OCI-LY7 (cell line): Measurements from ENCODE around the gene GNG12.

ENCODE experiments used
- EZH2phosphoT487 ChIP-seq: fragments of 200-600 bp; sonication (generic); IDR thresholded peaks from 2 replicates; pipeline ENCODE4 v1.6.1; 2018; ENCODE audit warnings: low read depth, borderline replicate concordance, mild to moderate bottlenecking, mixed run types, antibody characterized with exemption, low read length, moderate library complexity, mixed read lengths
- TF ChIP-seq, protein P1 (sequence below): fragments of 200-600 bp; sonication (generic); conservative IDR thresholded peaks from 2 replicates; pipeline ENCODE4 v1.5.1; 2014; ENCODE audit warnings: mild to moderate bottlenecking, antibody characterized with exemption, low read length, moderate library complexity, mixed read lengths

DNA sequence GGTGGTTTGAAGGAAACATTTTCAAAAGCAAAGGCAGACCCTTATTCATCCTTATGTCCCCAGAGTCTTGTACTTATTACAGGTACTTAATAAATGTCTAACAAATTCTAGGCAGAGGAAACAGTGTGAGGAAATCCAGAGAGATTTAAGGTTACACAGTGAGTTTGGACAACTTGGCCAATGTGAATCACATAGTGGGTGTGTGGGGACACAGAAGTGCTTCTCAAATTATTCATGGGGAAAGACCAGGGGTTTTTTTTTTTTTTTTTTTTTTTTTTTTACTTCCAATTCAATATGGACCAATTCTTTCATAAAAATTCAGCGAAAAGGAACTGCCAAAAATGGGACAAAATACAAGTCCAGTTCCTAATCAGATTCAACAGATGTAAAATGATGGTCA lies 15.1 kb downstream of the GNG12 start:
- TF ChIP-seq, protein P1, sequence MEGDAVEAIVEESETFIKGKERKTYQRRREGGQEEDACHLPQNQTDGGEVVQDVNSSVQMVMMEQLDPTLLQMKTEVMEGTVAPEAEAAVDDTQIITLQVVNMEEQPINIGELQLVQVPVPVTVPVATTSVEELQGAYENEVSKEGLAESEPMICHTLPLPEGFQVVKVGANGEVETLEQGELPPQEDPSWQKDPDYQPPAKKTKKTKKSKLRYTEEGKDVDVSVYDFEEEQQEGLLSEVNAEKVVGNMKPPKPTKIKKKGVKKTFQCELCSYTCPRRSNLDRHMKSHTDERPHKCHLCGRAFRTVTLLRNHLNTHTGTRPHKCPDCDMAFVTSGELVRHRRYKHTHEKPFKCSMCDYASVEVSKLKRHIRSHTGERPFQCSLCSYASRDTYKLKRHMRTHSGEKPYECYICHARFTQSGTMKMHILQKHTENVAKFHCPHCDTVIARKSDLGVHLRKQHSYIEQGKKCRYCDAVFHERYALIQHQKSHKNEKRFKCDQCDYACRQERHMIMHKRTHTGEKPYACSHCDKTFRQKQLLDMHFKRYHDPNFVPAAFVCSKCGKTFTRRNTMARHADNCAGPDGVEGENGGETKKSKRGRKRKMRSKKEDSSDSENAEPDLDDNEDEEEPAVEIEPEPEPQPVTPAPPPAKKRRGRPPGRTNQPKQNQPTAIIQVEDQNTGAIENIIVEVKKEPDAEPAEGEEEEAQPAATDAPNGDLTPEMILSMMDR: no peak
- TF ChIP-seq EZH2phosphoT487: no peak
